GM21515 (cell line): ENCODE data around the gene KLK1.

ENCODE experiments used
- ATAC-seq: cut with Tn5 transposase; IDR thresholded peaks from one replicate; pipeline ENCODE4 v1.9.1; 2021; ENCODE audit not compliant: unreplicated experiment

Gene KLK1

DNA sequence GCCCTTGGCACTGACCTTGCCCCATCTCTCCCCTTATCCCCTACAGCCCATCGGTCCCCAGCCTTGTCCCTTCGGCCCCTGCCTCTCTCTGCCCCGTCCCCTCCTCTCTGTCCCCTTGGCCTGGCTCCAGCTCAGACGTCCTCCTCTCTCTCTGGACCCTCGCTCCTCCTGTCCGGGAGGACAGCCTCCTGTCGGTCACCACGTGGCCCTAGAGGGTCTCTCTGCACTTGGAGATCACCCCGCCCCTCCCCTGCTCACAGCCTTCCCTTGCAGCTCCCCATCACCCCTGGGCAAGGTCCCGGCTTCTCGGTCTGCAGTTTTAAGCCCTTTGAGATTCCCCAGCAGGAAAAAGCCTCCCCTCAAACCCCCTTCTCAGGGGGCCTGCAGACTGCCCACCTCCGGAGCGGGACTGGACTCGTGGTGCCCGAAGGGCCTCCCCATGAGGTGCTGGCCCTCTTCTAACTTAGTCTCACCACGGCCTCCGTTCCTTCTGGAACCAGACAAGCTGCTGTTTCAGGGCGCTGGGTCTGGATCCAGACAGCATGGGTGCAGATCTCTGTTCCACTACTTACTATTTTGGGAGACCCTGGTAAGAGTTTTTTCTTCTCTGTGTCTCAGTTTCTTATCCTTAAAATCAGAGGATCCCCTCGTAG is 13.1 kb upstream of the KLK1 start:
- no peak for ATAC-seq

DNA sequence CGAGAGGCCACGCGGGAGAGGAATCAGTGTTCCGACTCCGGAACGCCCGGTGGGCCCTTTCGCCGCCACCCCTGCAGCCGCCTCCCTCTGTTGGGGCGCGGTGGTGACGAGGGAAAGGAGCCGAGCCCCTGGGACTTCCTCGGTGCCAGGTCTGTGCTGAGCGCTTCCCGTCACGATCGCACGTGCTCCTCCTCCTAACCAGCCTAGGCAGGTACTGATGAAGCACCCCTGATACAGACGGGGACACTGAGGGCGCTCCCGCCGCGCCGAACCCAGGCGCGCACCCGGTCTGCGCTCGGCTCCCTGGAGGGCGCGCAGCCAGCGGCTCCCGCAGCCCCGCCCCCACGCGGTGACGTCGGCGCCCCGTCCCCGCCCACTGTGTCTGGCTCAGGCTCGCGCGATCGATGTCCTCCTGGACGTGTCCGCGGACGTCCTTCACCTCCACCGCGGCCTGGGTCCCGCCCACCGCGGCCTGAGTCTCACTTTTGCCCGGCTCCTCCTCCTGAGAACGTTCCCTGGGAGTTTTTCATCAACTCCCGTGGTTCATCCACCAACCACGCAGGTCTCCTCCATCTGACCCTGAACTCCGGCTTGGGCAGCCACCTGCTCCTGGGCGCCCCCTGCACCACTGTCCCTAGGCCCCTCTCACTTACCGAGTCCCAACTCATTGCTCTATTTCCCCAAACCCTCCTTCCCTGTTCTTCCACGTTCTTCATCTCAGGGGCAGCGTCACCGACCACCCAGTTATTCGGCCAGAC is 12.4 kb upstream of the KLK1 start:
- ATAC-seq, result peak; percentile 77

DNA sequence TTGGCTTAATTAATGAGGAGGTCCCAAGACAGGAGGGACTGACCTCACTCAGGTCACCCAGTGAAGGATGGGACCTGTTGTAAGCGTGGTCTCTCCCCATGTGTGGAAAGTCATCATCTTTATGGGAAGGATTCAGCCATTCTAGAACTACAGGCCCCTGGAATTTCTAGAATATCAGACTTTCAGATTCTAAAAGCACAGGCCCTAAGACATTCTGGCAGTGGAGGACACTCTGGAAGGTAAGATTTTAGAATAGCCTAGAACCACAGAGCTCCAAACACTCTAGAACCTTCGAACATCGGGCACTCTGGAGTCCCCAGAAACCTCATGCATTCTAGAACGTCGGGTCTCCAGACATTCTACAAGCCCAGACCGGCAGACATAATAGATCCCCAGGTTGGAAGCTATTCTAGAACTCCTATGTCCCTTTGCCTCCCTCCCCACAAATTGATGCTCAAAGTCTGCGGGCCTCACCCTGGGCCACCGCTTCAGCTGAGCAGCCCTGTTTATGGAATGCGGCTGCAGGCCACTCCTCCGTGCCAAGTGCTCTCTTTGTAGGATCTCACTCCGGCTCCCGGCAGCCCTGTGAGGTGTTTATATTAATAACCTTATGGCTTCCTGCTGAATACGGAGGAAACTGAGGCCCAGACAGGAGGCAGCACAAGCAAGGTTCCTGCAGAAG is 11.7 kb upstream of the KLK1 start:
- ATAC-seq, result no peak

DNA sequence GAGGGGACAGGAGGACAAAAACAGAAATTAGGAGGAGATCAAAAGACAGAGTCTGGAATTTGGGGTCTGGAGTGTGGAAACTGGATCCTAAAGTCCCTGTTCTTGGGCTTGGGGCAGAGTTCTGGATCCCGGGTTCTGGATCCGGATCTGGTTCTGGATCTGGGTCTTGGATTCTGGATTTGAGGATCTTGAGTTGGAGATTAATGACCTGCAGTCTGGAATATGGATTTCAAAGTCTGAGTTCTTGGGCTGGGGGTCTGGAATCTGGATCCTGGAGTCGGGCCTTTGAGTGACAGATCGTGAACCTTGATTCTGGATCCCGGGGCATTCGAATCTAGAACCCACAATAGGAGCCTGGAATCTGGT is 10.2 kb upstream of the KLK1 start:
- ATAC-seq, result no peak

DNA sequence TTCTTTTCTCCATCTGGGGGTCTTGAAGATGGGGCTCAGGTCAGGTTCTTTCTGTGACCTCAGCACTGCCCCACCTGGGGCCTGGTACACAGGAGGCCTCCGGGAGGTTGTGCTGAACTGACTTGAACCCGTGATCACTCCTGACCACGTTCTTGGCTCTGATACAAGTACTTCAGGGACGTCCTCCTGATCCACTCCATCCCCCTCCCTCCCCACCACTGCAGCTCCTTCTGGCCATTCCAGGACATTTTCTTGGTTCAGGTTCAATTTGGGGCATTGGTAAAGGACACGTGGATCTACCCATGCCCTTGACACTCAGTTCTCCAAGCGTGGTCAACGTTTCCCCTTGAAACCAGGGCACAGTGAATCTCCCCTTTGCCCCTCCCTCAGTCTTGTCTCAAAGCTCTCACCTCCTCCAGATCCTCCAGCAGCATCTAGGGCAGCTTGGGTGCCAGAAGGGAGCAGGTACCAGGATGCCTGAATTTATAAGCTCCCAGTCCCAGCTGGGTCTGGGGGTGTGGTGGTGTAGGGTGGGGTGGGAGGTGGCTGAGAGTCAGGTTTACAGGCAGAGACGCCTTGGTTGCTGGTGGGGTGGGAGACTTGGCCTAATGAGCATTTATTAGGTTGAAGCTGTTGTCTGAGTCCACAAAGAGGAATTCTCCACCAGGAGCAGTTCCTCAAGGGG is 9.7 kb upstream of the KLK1 start, which contains the start of gene KLK15:
Gene KLK15 (minus strand): TSS at position 458 of the 685 bp plus-strand sequence. CDS start 2,082 bp downstream, outside the sequence.
- no peak for ATAC-seq

DNA sequence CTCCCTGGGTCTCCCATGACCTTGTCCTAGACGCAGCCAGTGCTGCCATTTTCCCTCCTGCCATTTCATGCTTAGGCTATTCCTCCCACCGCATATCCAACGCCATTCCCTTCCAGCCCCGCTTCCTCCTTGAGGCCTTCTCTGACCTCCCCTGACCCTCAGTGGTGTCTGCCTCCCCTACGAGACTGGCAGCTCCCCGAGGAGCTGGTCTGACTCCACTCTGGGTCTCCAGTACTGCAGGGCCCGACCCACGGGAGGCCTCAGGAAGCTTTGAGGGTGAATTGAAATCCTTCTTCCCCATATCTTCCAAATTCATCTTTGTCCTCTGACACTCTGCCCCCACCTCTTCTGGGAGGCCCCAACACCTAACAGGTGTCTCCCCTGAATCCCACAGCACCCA is 9.1 kb upstream of the KLK1 start:
- ATAC-seq, result no peak

DNA sequence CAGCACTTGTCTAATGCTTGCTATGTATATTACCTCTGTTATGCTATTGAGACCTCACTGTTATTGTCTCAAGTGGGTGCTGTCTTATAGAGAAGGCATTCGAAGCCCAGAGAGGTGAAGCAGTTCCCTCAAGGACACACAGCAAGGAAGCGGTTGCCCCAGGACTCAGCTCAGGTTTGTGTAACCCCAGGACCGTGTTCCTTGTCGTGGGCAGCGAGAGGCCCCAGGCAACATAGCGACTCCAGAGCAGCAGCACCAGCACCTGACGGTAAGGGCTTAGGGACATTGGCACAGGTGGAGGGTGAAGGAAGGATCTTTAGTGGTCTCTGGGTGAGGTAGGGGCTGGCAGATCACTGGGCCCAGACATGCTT is 7.4 kb upstream of the KLK1 start:
- no peak for ATAC-seq

DNA sequence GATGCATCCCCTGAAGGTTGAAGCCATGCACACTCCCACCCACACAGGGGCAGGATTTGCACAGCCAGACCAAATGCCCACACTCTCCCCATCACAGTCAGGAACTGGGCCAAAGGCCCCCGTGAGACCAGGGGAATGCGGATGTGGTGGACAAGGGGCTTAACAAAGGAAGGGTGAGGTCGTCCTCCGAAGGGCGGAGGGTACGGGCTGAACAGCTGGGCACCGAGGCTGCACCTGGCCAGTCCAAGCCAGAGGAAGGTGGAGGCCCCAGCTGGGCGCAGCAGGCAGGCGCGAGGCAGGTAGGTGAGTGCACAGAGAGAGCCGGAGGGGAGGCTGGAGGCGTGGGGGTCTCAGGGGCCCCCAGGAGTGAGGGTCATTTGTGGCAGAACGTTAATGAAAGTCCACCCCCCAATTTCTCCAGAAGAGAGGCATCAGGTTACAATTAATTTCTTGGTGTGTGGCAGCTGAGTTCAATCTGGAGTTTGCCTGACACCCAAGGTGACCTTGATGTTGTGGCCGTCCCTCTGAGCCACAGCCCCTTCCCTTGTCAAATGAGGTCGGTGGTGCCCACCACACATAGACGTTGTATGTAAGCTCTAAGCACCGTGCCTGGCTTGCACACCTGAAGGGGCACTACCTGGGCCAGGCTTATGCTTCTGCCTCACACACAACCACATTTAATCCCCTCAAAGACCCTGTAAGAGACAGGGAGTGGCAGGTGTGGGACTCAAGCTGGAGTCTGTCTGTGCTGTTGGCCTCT is 6.9 kb upstream of the KLK1 start:
- ATAC-seq, result no peak

DNA sequence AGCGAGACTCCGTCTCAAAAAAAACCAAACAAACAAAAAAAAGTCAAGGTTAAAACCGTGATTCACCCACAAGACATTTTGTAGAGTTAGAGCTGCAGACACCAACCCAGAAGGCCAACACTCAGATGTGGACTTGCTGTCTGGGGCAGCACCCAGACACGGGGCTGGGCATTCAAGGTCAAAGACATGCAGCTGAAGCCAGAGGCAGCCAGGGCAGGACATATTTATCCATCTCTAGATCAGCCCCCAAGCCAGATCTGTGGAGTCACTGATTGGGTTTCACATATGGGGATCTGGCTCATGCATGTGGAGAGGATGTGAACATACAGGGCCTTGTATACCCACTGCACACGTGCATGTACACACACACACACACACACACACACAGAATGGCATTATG is 6.2 kb upstream of the KLK1 start:
- no peak for ATAC-seq

DNA sequence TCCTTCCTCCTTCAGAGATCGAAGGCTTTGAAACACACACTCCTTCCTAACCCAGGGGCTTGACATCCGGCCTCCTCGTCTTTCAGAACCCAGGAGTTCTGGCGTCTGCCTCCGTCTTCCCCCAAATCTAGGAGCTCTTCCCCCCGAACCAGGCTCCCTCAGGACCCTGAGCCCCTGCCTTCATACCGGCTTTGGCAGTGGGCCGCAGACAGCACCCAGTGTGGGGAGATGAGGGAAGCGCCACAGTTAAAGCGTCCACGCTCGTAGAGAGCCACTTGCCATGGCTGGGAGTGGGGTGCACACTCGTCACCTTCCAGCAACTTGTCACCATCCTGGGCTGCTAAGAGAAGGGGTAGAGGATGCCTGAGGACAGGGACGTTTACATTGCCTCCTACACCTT is 3.9 kb upstream of the KLK1 start:
- ATAC-seq, result no peak

DNA sequence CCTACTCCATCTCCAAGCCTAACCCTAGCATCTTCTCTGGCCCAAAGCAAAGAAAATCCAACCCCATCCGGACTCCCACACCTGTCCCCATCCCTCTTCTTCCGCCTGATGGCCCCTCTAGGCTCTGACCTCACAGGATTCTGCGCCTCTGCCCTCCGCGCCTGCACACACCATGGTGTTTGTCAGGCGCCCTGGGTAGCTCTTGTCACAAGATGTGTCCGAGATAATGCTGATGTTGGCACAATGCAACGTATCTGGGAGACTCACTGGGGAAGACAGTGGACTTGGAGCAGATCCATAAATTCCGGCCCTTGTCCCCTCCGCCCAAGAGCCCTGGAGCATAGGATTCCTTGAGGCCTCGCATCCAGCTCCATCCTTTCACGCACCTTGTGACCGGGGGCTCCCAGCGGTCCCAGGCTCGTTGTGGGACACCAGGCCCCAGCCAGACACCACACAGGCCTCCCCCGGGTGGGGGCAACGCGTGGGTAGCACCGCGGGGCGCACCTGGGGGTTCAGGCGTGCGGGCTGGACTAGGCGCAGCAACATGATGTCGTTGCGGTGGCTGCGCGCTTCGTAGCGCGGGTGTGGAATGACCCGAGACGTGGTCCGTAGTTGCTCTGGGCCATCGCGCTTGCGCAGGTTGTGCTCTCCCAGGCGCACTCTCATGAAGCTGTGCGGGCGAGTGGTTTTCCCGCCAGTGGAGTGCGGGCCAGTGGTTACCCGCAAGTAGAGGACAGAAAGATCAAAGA is 3.1 kb upstream of the KLK1 start:
- ATAC-seq, result no peak

DNA sequence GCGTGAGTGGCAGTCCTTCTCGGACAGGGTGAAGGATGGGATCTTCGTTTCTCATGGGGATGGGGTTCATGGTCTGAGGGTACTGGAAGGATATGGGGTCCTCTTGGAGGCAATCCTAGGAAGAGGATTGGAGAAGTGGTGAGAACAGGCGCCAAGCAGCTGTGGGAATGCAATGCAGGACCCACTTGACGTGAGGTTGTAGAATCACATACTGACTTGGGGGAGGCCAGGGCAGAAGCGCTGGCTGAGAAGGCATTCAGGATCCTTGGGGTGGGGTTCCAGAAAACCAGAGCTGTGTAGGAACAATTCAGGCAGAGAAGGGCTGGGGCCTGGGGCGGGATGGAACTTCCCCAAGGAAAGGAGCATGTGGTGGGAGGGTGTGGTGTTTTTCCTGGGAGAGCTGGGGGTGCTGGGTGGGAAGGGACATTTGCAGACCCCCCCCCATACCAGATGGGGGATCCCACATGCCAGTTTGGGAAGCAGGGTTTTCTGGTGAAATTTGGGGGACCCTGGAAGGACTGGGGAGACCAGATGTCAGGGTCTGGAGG is 852 bp downstream of the KLK1 start:
- no peak for ATAC-seq

DNA sequence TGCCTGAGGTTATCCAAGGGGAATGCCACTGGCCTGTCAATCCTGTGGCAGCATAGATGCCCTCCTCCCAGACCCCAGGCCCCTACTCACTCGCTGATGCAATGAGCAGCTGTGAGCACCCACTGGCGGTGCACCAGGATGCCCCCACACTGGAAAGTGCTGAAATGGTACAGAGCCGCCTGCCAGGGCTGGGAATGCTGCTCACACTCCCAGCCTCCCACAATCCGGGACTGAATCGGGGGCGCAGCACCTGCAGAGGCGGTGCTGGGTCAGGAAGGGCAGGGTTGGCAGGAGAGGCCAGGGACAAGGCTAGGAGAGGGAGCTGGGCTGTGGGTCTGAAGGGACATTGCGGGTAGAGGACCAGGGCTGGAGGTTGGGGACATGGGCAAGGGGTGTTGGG is 2.0 kb downstream of the KLK1 start:
- no peak for ATAC-seq

DNA sequence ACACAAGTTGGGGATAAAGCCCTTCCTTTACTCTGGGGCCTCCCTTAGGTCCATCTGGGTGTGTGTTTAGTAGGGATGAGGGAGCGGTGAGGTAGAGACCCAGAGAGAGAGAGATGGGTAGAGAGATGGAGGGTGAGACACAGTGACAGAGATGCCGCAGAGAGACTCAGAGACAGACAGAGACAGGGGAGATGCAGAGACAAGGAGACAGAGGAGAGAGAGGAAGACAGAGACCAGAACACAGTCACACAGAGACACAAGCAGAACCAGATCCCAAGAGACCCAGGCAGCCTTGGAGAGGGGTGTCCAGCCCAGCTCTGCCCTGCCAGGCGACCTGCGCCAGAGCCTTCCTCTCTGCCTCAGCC is 2.4 kb downstream of the KLK1 start:
- ATAC-seq, result no peak

DNA sequence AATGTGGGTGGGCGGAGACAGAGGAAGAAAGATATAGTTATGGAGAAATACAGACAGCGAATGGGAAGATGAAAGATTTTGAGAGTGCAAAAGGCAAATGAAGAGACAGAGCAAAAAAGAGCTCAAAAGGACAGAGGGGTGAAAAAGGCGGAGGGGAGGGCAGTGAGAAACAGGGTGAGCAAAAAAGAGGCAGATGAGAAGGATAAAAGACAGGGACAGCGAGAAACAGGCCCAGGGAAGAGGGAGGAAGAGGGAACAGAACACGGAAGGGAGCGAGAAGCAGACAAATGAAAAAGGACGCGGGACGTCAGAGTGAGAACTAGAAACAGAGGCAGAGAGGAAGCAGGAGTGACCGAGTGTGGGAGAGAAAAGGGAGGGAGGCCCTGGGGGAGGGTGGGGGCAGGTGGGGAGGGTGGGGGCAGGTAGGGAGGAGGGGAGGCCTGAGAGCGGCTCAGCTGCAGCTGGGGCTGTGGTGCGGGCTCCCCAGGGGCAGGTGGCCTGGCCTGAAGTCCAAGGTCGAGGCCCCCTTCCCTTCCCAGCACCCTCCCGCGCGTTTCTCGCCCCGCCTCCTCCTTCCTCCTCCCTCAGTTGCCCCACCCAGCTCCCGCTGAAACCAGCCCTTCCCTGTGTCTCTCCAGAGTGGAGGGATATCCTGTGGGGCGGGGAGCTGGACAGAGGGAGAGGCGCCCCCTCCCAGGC is 2.9 kb downstream of the KLK1 start:
- no peak for ATAC-seq

DNA sequence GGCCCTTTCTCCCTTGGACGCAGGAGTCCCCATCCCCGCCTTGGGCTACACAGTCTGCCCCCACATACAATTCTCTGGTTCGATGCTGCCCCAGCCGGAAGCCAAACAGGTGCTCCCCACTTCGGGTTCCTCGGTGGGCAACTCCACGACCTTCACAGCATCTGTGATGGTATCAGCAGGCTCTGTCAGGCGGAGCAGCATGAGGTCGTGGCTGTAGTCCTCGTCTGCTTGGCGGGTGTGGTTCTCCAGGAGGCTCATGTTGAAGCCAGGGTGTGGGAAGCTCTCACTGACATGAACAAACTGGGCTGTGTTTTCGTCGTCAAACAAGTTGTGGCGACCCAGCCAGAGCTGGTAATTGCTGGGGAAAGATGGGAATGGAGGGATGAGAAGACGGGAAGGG is 3.5 kb downstream of the KLK1 start:
- no peak for ATAC-seq

DNA sequence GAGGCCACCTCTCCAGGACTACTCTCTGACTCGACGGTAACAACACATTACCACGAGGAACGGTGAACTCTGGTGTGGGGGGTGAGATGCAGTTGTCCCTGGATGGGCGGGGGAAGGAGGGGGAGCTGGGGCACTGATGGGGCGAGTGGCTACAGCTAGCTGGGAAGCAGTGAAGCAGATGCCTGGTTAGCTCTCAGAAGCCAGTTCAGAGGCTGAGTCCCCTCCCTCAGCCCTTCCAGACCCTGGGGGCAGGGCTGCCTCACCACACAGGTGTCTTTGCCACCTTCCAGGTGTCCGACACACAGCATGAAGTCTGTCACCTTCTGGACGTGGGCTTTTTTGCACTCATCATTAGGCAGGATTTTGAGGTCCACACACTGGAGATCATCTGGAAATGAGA is 4.0 kb downstream of the KLK1 start:
- no peak for ATAC-seq

DNA sequence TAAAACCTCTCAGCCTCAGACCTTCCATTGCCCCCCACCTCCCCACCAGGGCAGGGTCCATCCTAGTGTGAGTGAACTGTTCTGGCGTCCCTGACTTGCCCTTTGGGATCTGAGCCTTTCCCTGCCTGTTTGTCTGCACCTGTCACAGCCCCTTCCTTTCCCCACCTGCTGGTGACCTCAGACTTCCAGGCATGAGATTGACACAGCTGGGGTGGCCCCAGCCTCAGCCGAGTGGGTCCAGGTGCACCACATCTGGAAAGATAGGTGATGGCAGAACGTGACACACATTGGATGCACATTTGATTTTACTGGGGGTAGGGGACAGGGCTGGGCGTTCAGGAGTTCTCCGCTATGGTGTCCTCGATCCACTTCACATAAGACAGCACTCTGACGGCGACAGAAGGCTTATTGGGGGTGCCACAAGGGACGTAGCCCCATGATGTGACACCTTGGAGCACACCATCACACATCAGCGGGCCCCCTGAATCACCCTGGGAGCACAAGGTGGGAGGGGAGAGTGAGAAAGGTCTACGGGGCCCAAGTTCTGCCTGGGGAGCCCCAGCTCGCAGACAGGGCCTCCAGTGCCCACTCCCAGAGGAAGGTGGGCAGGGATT is 4.6 kb downstream of the KLK1 start:
- no peak for ATAC-seq
